Astrocyte (in vitro differentiated cells and primary cell): Measurements from ENCODE around the gene NUP210. TPM values are rescaled to one million over a fixed set of nuclear protein-coding genes. Genes with fewer than 3 reads are reported as not detected.

Experiments
- DNase-seq: peaks from one replicate; pipeline ENCODE4 v3.0.0-alpha.2; 2010; ENCODE audit warnings: low read depth
- FAIRE-seq: peaks from 2 replicates; lab custom pipeline; 2011; peaks lifted over from hg19 to GRCh38; lab: Jason Lieb, UNC
- H2AFZ ChIP-seq: 2 replicates; pipeline ENCODE4 v1.6.0; 2012; ENCODE audit warnings: low read depth, low read length, inconsistent platforms
- H3K27ac ChIP-seq: 2 replicates; pipeline ENCODE4 v1.5.1; 2011; ENCODE audit warnings: low read depth, low read length, inconsistent platforms
- H3K27me3 ChIP-seq: 2 replicates; pipeline ENCODE4 v1.6.0; 2011; ENCODE audit warnings: low read length, inconsistent platforms; ENCODE audit not compliant: insufficient read depth
- H3K36me3 ChIP-seq: 2 replicates; pipeline ENCODE4 v1.5.1; 2011; ENCODE audit warnings: low read length, inconsistent platforms; ENCODE audit not compliant: insufficient read depth
- H3K4me1 ChIP-seq: 2 replicates; pipeline ENCODE4 v1.5.1; 2011; ENCODE audit warnings: low read length, inconsistent platforms; ENCODE audit not compliant: insufficient read depth
- H3K4me2 ChIP-seq: 2 replicates; pipeline ENCODE4 v1.6.0; 2012; ENCODE audit warnings: low read length, inconsistent platforms
- H3K4me3 ChIP-seq: 2 replicates; pipeline ENCODE4 v1.5.1; 2011; ENCODE audit warnings: low read depth, mild to moderate bottlenecking, low read length, inconsistent platforms; ENCODE audit not compliant: insufficient read depth
- H3K79me2 ChIP-seq: 2 replicates; pipeline ENCODE4 v1.6.0; 2012; ENCODE audit warnings: mild to moderate bottlenecking, low read length, inconsistent platforms; ENCODE audit not compliant: insufficient read depth
- H3K9ac ChIP-seq: 2 replicates; pipeline ENCODE4 v1.6.0; 2012; ENCODE audit warnings: mild to moderate bottlenecking, low read length, inconsistent platforms
- H3K9me3 ChIP-seq: 2 replicates; pipeline ENCODE4 v1.5.1; 2012; ENCODE audit warnings: low read depth, mild to moderate bottlenecking, low read length, inconsistent platforms; ENCODE audit not compliant: insufficient read depth
- H4K20me1 ChIP-seq: 2 replicates; pipeline ENCODE4 v1.6.0; 2012; ENCODE audit warnings: low read length, inconsistent platforms; ENCODE audit not compliant: insufficient read depth
- H3K27ac Mint-ChIP-seq: one replicate; pipeline ENCODE4 v1.8.0; 2021; ENCODE audit warnings: mild to moderate bottlenecking, mixed read lengths; ENCODE audit not compliant: unreplicated experiment
- H3K27me3 Mint-ChIP-seq: one replicate; pipeline ENCODE4 v1.8.0; 2021; ENCODE audit warnings: low read depth, mixed read lengths; ENCODE audit not compliant: unreplicated experiment
- H3K36me3 Mint-ChIP-seq: one replicate; pipeline ENCODE4 v1.8.0; 2021; ENCODE audit warnings: low read depth, mixed read lengths; ENCODE audit not compliant: unreplicated experiment
- H3K4me1 Mint-ChIP-seq: one replicate; pipeline ENCODE4 v1.8.0; 2021; ENCODE audit warnings: low read depth, mixed read lengths; ENCODE audit not compliant: unreplicated experiment
- H3K4me3 Mint-ChIP-seq: one replicate; pipeline ENCODE4 v1.8.0; 2021; ENCODE audit warnings: mild to moderate bottlenecking, moderate library complexity, mixed read lengths; ENCODE audit not compliant: unreplicated experiment
- H3K9me3 Mint-ChIP-seq: one replicate; pipeline ENCODE4 v1.8.0; 2021; ENCODE audit warnings: mild to moderate bottlenecking, mixed read lengths; ENCODE audit not compliant: unreplicated experiment
- EZH2 ChIP-seq: IDR thresholded peaks from 2 replicates; pipeline ENCODE4 v1.6.1; 2012; ENCODE audit warnings: mild to moderate bottlenecking, low read length, inconsistent platforms; ENCODE audit not compliant: insufficient read depth
- total RNA-seq: library from RNA; stranded (reverse); gene quantifications from 2 replicates; pipeline ENCODE4 v1.2.1, GENCODE V29; 2021
- TF ChIP-seq, protein P1 (sequence below): IDR thresholded peaks from 2 replicates; pipeline ENCODE4 v1.5.1; 2011; ENCODE audit warnings: low read depth, mild to moderate bottlenecking, inconsistent platforms, low read length, moderate library complexity; ENCODE audit not compliant: insufficient read depth

NUP210 gene
- total RNA-seq, 1 donor from 2014 or later, result 1.2 TPM

DNA sequence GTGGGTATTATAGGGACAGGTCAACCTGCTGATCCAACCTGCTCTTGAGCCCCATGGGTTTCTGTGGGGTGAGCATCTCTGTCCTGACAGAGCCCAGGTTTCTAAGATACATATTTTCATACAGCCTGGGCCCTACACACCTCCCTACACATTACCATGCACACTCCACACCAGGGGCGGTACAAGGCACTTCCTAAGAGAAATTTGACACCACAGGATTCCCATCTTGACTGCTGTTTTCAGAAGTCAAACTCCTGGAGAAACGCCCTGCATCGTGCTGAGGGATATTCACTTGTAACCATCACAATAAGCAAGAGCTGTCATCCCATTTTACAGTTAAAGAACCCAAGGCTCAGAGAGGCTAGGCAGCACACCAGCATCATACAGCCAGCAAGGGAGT, 50.1 kb downstream of the NUP210 start:
- Histone ChIP-seq H3K27me3 (no peaks in the 10 kb centered on the region), H4K20me1 (no peaks in the 10 kb centered on the region), H3K4me2 (no peak overlapping the region), H3K79me2 (no peaks in the 10 kb centered on the region), H3K9ac (no peak overlapping the region), H3K4me3 (no peak overlapping the region), H3K36me3 (no peaks in the 10 kb centered on the region), H3K9me3 (no peaks in the 10 kb centered on the region), H3K27ac (no peak overlapping the region), H2AFZ (no peak overlapping the region), H3K4me1 (peaks cover 20% of the 10 kb centered on the region)
- Mint-ChIP-seq H3K9me3 (no peaks in the 10 kb centered on the region), H3K27me3 (peaks cover 5% of the 10 kb centered on the region), H3K4me3 (no peak overlapping the region), H3K4me1 (peaks cover 8% of the 10 kb centered on the region), H3K36me3 (no peaks in the 10 kb centered on the region), H3K27ac (no peak overlapping the region)
- FAIRE-seq (no peak), DNase-seq (no peak)
- TF ChIP-seq, protein P1, sequence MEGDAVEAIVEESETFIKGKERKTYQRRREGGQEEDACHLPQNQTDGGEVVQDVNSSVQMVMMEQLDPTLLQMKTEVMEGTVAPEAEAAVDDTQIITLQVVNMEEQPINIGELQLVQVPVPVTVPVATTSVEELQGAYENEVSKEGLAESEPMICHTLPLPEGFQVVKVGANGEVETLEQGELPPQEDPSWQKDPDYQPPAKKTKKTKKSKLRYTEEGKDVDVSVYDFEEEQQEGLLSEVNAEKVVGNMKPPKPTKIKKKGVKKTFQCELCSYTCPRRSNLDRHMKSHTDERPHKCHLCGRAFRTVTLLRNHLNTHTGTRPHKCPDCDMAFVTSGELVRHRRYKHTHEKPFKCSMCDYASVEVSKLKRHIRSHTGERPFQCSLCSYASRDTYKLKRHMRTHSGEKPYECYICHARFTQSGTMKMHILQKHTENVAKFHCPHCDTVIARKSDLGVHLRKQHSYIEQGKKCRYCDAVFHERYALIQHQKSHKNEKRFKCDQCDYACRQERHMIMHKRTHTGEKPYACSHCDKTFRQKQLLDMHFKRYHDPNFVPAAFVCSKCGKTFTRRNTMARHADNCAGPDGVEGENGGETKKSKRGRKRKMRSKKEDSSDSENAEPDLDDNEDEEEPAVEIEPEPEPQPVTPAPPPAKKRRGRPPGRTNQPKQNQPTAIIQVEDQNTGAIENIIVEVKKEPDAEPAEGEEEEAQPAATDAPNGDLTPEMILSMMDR, result no peak
- no peak for TF ChIP-seq EZH2

DNA sequence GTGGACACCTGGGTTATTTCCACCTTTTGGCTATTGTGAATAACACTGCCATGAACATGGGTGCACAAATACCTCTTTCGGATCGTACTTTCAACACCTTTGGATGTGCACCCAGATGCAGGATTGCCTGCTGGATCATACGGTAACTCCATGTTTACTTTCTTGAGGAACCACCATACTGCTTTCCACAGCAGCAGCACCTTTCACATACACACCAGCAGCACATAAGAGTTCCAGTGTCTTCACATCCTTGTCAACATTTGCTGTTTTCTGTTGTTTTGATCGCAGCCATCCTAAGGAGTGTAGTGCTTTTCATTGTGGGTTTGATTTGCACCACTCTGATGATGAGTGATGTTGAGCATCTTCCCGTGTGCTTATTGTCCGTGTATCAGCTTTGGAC, 51.3 kb downstream of the NUP210 start:
- no peak for TF ChIP-seq EZH2
- TF ChIP-seq, protein P1, result no peak
- Mint-ChIP-seq H3K4me1 (peaks cover 19% of the 10 kb centered on the region), H3K27ac (no peak overlapping the region), H3K9me3 (no peaks in the 10 kb centered on the region), H3K4me3 (no peak overlapping the region), H3K27me3 (peaks cover 5% of the 10 kb centered on the region), H3K36me3 (no peaks in the 10 kb centered on the region)
- DNase-seq, result no peak
- Histone ChIP-seq H3K27ac (no peak overlapping the region), H3K27me3 (no peaks in the 10 kb centered on the region), H3K4me3 (no peak overlapping the region), H3K36me3 (no peaks in the 10 kb centered on the region), H4K20me1 (no peaks in the 10 kb centered on the region), H2AFZ (no peak overlapping the region), H3K9ac (no peak overlapping the region), H3K79me2 (no peaks in the 10 kb centered on the region), H3K4me2 (no peak overlapping the region), H3K4me1 (peaks cover 24% of the 10 kb centered on the region), H3K9me3 (no peaks in the 10 kb centered on the region)
- no peak for FAIRE-seq

DNA sequence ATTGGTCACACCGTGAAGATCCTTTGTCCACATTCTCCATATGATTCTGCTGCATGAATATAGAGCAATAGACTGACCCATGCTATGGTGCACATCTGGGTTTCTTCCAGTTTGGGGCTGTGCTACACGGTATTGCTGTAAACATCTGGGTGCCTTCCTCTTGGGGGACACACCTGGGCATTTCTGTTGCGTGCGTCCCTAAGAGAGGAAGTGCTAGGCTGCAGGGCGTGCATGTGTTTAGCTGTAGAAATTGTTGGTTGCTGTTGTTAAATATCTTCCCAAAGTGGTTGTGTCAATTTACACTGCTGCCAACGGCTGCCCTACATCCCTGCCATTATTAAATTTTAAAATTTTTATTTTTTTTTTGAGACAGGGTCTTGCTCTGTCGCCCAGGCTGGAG, 52.4 kb downstream of the NUP210 start:
- H3K9me3 Mint-ChIP-seq, result no peaks in the 10 kb centered on the region
- H3K4me3 Mint-ChIP-seq, result no peak overlapping the region
- no peak overlapping the region for H3K27ac Mint-ChIP-seq

More for the DNA sequence above, 52.4 kb downstream of the NUP210 start:
- Histone ChIP-seq H3K36me3 (no peaks in the 10 kb centered on the region), H3K4me2 (no peak overlapping the region), H2AFZ (no peak overlapping the region), H3K27ac (no peak overlapping the region), H4K20me1 (no peaks in the 10 kb centered on the region), H3K4me1 (peaks cover 24% of the 10 kb centered on the region), H3K79me2 (no peaks in the 10 kb centered on the region), H3K9me3 (no peaks in the 10 kb centered on the region), H3K9ac (no peak overlapping the region), H3K27me3 (no peaks in the 10 kb centered on the region), H3K4me3 (no peak overlapping the region)
- Mint-ChIP-seq H3K27me3 (peaks cover 7% of the 10 kb centered on the region), H3K36me3 (no peaks in the 10 kb centered on the region), H3K4me1 (peaks cover 20% of the 10 kb centered on the region)
- FAIRE-seq (no peak), DNase-seq (no peak)
- TF ChIP-seq, protein P1, result no peak
- TF ChIP-seq EZH2, result no peak
